H1 (cell line): ENCODE results near the gene TAF12. TPM values are rescaled to one million over a fixed set of nuclear protein-coding genes. Genes with fewer than 3 reads are reported as not detected.

Experiments
- CTCF ChIA-PET: fragments of 300-600 bp; sonication (Branson Sonifier 250); formaldehyde crosslinking; loops from one replicate; lab custom pipeline; 2021; ENCODE audit not compliant: partially characterized antibody; lab: Charles Lee
- POLR2A ChIA-PET: fragments of 300-600 bp; sonication (Branson Sonifier 250); formaldehyde crosslinking; loops from one replicate; lab custom pipeline; 2021; ENCODE audit warnings: inconsistent platforms; ENCODE audit not compliant: partially characterized antibody; lab: Charles Lee
- DNase-seq, 2 experiments: peaks; one replicate each; pipeline versions ENCODE4 v3.0.0 to v3.0.0-alpha.2; 2010 to 2022; ENCODE audit warnings: low spot score in 2 of 2, low read depth in 1 of 2, mixed read lengths in 1 of 2
- FAIRE-seq: peaks from 2 replicates; lab custom pipeline; 2011; peaks lifted over from hg19 to GRCh38; lab: Jason Lieb, UNC
- H2AFZ ChIP-seq: 2 replicates; pipeline ENCODE4 v1.8.1; 2012; ENCODE audit warnings: low read length, inconsistent platforms
- H2AK5ac ChIP-seq: 2 replicates; pipeline ENCODE4 v1.6.1; 2013; ENCODE audit warnings: low read depth, low read length
- H2BK120ac ChIP-seq: replicated peaks from 2 replicates; pipeline ENCODE3; 2013; ENCODE audit warnings: low read depth, low read length, inconsistent platforms
- H2BK12ac ChIP-seq: 2 replicates; pipeline ENCODE4 v1.6.1; 2013; ENCODE audit warnings: low read depth, low read length
- H2BK15ac ChIP-seq: 2 replicates; pipeline ENCODE4 v1.6.1; 2013; ENCODE audit warnings: low read length
- H2BK20ac ChIP-seq: 2 replicates; pipeline ENCODE4 v1.6.1; 2013; ENCODE audit warnings: low read length
- H2BK5ac ChIP-seq: 2 replicates; pipeline ENCODE4 v1.6.1; 2013; ENCODE audit warnings: low read depth, low read length
- H3K14ac ChIP-seq: 2 replicates; pipeline ENCODE4 v1.6.1; 2013; ENCODE audit warnings: inconsistent platforms; ENCODE audit not compliant: insufficient read length
- H3K18ac ChIP-seq: 2 replicates; pipeline ENCODE4 v1.6.1; 2013; ENCODE audit warnings: low read length; ENCODE audit errors: extremely low read depth
- H3K23ac ChIP-seq: 2 replicates; pipeline ENCODE4 v1.6.1; 2013; ENCODE audit warnings: inconsistent platforms; ENCODE audit not compliant: insufficient read length
- H3K23me2 ChIP-seq: 2 replicates; pipeline ENCODE4 v1.6.1; 2013; ENCODE audit warnings: low read depth, low read length
- H3K27ac ChIP-seq: 2 replicates; pipeline ENCODE4 v1.6.1; 2011; ENCODE audit warnings: low read depth, low read length, inconsistent platforms
- H3K27me3 ChIP-seq, 4 experiments: replicated peaks in 1 of 4; 1 replicate in 1 of 4; 2 replicates in 3 of 4; pipeline versions ENCODE4 v1.6.1 to v1.8.1; 2011 to 2013; ENCODE audit warnings: low read length in 3 of 4, mild to moderate bottlenecking in 3 of 4, inconsistent platforms in 2 of 4, mixed read lengths in 2 of 4, moderate library complexity in 1 of 4; ENCODE audit not compliant: control insufficient read depth in 3 of 4, insufficient read depth in 3 of 4; ENCODE audit errors: extremely low read depth in 1 of 4
- H3K36me3 ChIP-seq, 4 experiments: 2 replicates each; pipeline versions ENCODE4 v1.6.1 to v1.8.1; 2011 to 2013; ENCODE audit warnings: mild to moderate bottlenecking in 4 of 4, low read length in 3 of 4, moderate library complexity in 2 of 4, control low read depth in 1 of 4, inconsistent platforms in 1 of 4; ENCODE audit not compliant: insufficient read depth in 4 of 4, control insufficient read depth in 2 of 4
- H3K4ac ChIP-seq: replicated peaks from 2 replicates; pipeline ENCODE3; 2013; ENCODE audit warnings: low read length, low read depth, mixed read lengths, inconsistent platforms; ENCODE audit not compliant: insufficient read length
- H3K4me1 ChIP-seq, 4 experiments: replicated peaks in 1 of 4; 1 replicate in 1 of 4; 2 replicates in 3 of 4; pipeline versions ENCODE4 v1.6.1 to v1.8.1; 2011 to 2013; ENCODE audit warnings: low read length in 3 of 4, inconsistent platforms in 2 of 4, mixed read lengths in 1 of 4; ENCODE audit not compliant: insufficient read depth in 4 of 4, control insufficient read depth in 3 of 4
- H3K4me2 ChIP-seq, 2 experiments: 2 replicates each; pipeline versions ENCODE4 v1.6.1 to v1.8.1; 2011 to 2013; ENCODE audit warnings: low read depth in 2 of 2, low read length in 2 of 2, control low read depth in 1 of 2, inconsistent platforms in 1 of 2, mild to moderate bottlenecking in 1 of 2; ENCODE audit not compliant: insufficient read depth in 1 of 2
- H3K4me3 ChIP-seq, 4 experiments: fragments of 200-600, 300-600 bp in 1 of 4; sonication (generic), shearing (Covaris generic), sonication (Bioruptor Twin) in 1 of 4; 2 replicates each; pipeline versions ENCODE4 v1.5.1 to v1.8.1; 2011 to 2016; ENCODE audit warnings: low read length in 4 of 4, low read depth in 3 of 4, control low read depth in 2 of 4, inconsistent platforms in 2 of 4, mild to moderate bottlenecking in 2 of 4, mixed read lengths in 1 of 4, moderate library complexity in 1 of 4; ENCODE audit not compliant: insufficient read depth in 2 of 4; ENCODE audit errors: extremely low read depth in 1 of 4
- H3K56ac ChIP-seq: replicated peaks from 2 replicates; pipeline ENCODE3; 2013; ENCODE audit warnings: low read depth, mild to moderate bottlenecking, mixed read lengths, low read length, inconsistent platforms; ENCODE audit not compliant: insufficient read length
- H3K79me1 ChIP-seq: 2 replicates; pipeline ENCODE4 v1.6.1; 2013; ENCODE audit warnings: low read depth, low read length, control low read depth
- H3K79me2 ChIP-seq, 2 experiments: 2 replicates each; pipeline versions ENCODE4 v1.6.1 to v1.8.1; 2012 to 2013; ENCODE audit warnings: low read length in 2 of 2, mild to moderate bottlenecking in 2 of 2, inconsistent platforms in 1 of 2; ENCODE audit not compliant: insufficient read depth in 2 of 2, control insufficient read depth in 1 of 2
- H3K9ac ChIP-seq, 4 experiments: replicated peaks in 1 of 4; 1 replicate in 1 of 4; 2 replicates in 3 of 4; pipeline versions ENCODE4 v1.6.1 to v1.8.1; 2011 to 2013; ENCODE audit warnings: low read depth in 3 of 4, low read length in 3 of 4, control low read depth in 2 of 4, mild to moderate bottlenecking in 2 of 4, moderate library complexity in 2 of 4, inconsistent platforms in 1 of 4; ENCODE audit errors: extremely low read depth in 1 of 4
- H3K9me3 ChIP-seq, 2 experiments: 2 replicates each; pipeline versions ENCODE4 v1.6.1 to v1.8.1; 2012 to 2013; ENCODE audit warnings: mild to moderate bottlenecking in 2 of 2, moderate library complexity in 2 of 2, control low read depth in 1 of 2, inconsistent platforms in 1 of 2, low read depth in 1 of 2, low read length in 1 of 2, mixed read lengths in 1 of 2; ENCODE audit not compliant: insufficient read depth in 2 of 2
- H4K20me1 ChIP-seq, 2 experiments: replicated peaks in 1 of 2; 2 replicates each; pipeline versions ENCODE3 to v1.8.1; 2011 to 2013; ENCODE audit warnings: inconsistent platforms in 2 of 2, low read length in 2 of 2, mild to moderate bottlenecking in 1 of 2; ENCODE audit not compliant: insufficient read depth in 2 of 2, control insufficient read depth in 1 of 2
- H4K5ac ChIP-seq: 2 replicates; pipeline ENCODE4 v1.6.1; 2013; ENCODE audit warnings: low read length, low read depth, mixed read lengths, inconsistent platforms; ENCODE audit not compliant: insufficient read length
- H4K8ac ChIP-seq: 2 replicates; pipeline ENCODE4 v1.8.0; 2013; ENCODE audit warnings: mild to moderate bottlenecking, moderate library complexity, low read length, inconsistent platforms; ENCODE audit not compliant: insufficient read depth; ENCODE audit errors: extremely low read depth
- H4K91ac ChIP-seq: replicated peaks from 2 replicates; pipeline ENCODE3; 2013; ENCODE audit warnings: low read length, mixed read lengths, inconsistent platforms; ENCODE audit not compliant: insufficient read length
- CBX8 ChIP-seq: fragments of 300-800, 300-1000 bp; sonication (generic); IDR thresholded peaks from 2 replicates; pipeline ENCODE4 v1.7.1; 2016; ENCODE audit warnings: low read depth, low read length, borderline replicate concordance
- HDAC2 ChIP-seq, 2 experiments: fragments of 300-600 bp in 1 of 2; sonication (generic) in 1 of 2; IDR thresholded peaks; 2 replicates each; pipeline ENCODE4 v1.6.1; 2011 to 2012; ENCODE audit warnings: low read depth in 2 of 2, low read length in 2 of 2, mild to moderate bottlenecking in 2 of 2, moderate library complexity in 2 of 2, borderline replicate concordance in 1 of 2, inconsistent platforms in 1 of 2
- HDAC6 ChIP-seq: IDR thresholded peaks from one replicate; pipeline ENCODE4 v1.7.1; 2012; ENCODE audit warnings: low read depth, mild to moderate bottlenecking, inconsistent platforms, low read length, moderate library complexity
- JUN ChIP-seq: IDR thresholded peaks from 2 replicates; pipeline ENCODE4 v1.6.1; 2011; ENCODE audit warnings: low read depth, mild to moderate bottlenecking, improper control_type of control experiment, low read length
- POLR2A ChIP-seq, 2 experiments: IDR thresholded peaks; 1 replicate in 1 of 2; 2 replicates in 1 of 2; pipeline ENCODE4 v1.6.1; 2011; ENCODE audit warnings: low read depth in 2 of 2, low read length in 2 of 2, mild to moderate bottlenecking in 2 of 2; ENCODE audit errors: control extremely low read depth in 1 of 2
- POLR2AphosphoS5 ChIP-seq: IDR thresholded peaks from 2 replicates; pipeline ENCODE4 v1.6.1; 2011; ENCODE audit warnings: low read depth, low read length
- POU5F1 ChIP-seq: IDR thresholded peaks from 2 replicates; pipeline ENCODE4 v1.6.1; 2011; ENCODE audit warnings: low read depth, mild to moderate bottlenecking, low read length, moderate library complexity
- SAP30 ChIP-seq: fragments of 300-600 bp; sonication (generic); IDR thresholded peaks from 2 replicates; pipeline ENCODE4 v1.7.1; 2012; ENCODE audit warnings: low read length, moderate library complexity, mild to moderate bottlenecking, inconsistent platforms; ENCODE audit not compliant: insufficient read depth, insufficient replicate concordance
- SIX5 ChIP-seq: IDR thresholded peaks from 2 replicates; pipeline ENCODE4 v1.6.1; 2011; ENCODE audit warnings: mild to moderate bottlenecking, low read depth, low read length
- WGBS, 2 experiments: shearing (Covaris generic) in 1 of 2; methylation state at CpG; one replicate each; pipeline versions ENCODE4 v1.1.6 to v1.1.7; 2013 to 2015; ENCODE audit warnings: low lambda C conversion rate in 2 of 2, mixed read lengths in 2 of 2, inconsistent platforms in 1 of 2, low coverage in 1 of 2, missing lambda C conversion rate in 1 of 2; ENCODE audit not compliant: insufficient replicate concordance in 2 of 2, insufficient coverage in 1 of 2, insufficient read length in 1 of 2; ENCODE audit errors: extremely low coverage in 1 of 2, missing lambda C conversion rate in 1 of 2; 5-methylcytosine and 5-hydroxymethylcytosine counted together
- polyA plus RNA-seq, 7 experiments: library from polyadenylated mRNA; depleted of rRNA in 3 of 7; stranded (reverse) in 5 of 7; unstranded in 2 of 7; fragments of >200 nt in 5 of 7; fragments of 200-250 nt in 2 of 7; gene quantifications; 1 replicate in 5 of 7; 2 replicates in 1 of 7; 4 replicates in 1 of 7; pipeline versions ENCODE4 v1.2.1 to v1.2.3, GENCODE V29; 2011 to 2013; ENCODE audit warnings: missing spikeins in 2 of 7, mixed read lengths in 2 of 7
- total RNA-seq: library from RNA; stranded (reverse); fragmentation: NEBNext Ultra II Directional; extraction: Animal tissue kit (Norgen Biotek cat#: 25700); gene quantifications from 2 replicates; pipeline ENCODE4 v1.2.1, GENCODE V29; 2021

Gene TAF12
- total and polyA plus RNA-seq, 2 of the 8 experiments (the other 6 are each of a cell fraction or from before 2014, with no cell fraction given) = 25.1 to 27.2 TPM

GRCh38 chr1:28577738-28578536 is 64.9 kb downstream of the TAF12 start:
- Histone ChIP-seq H4K8ac (no peak overlapping the region), H3K23ac (no peak overlapping the region), H2AFZ (no peak overlapping the region), H3K4me3 (no peak overlapping the region), H3K27me3 (peaks cover 0 to 4% (median 2%) of the 10 kb centered on the region in 4 experiments; a peak in 2 of 7 replicates), H3K18ac (no peak overlapping the region), H3K23me2 (peaks cover 15% of the 10 kb centered on the region), H3K9me3 (no peaks in the 10 kb centered on the region), H3K36me3 (peaks cover 19 to 56% (median 40%) of the 10 kb centered on the region in 4 experiments), H3K79me1 (peaks cover 4% of the 10 kb centered on the region; the same call in 1 of the 2 replicates), H3K4me2 (no peak overlapping the region), H3K9ac (no peak overlapping the region), H2BK20ac (no peak overlapping the region), H2AK5ac (no peak overlapping the region), H4K5ac (no peak overlapping the region), H2BK12ac (no peak overlapping the region), H2BK15ac (no peak overlapping the region), H2BK5ac (no peak overlapping the region), H3K14ac (no peak overlapping the region), H4K20me1 (peaks cover 15 to 23% of the 10 kb centered on the region in 2 experiments), H3K4ac (no peak overlapping the region), H3K27ac (no peak overlapping the region), H4K91ac (no peak overlapping the region), H3K79me2 (peaks cover 10 to 21% of the 10 kb centered on the region in 2 experiments), H2BK120ac (no peak overlapping the region), H3K56ac (no peak overlapping the region), H3K4me1 (peaks cover 0 to 9% (median 6%) of the 10 kb centered on the region in 4 experiments; a peak in 4 of 7 replicates)
- ChIA-PET POLR2A (interaction anchor here (0.6 to 23.4 kb wide), 11 partner anchors 17 to 342 kb away, joined by 3 to 660 read pairs (median 4); partner anchors contain the start of genes ATP5IF1, RAB42, RCC1 and TAF12), CTCF (interaction anchor here (0.8 to 9.7 kb wide), 5 partner anchors 8 to 63 kb away, joined by 3 to 73 read pairs (median 5); no protein-coding TSS in a partner anchor)
- 88% methylated on average over 6 of the region's 6 CpGs; no CpG with 5 or more reads in 1 of the 2 experiments for WGBS, 2 experiments
- TF ChIP-seq JUN = no peak
- no peak for TF ChIP-seq POU5F1
- peak; percentile 80; the same call in 1 of the 2 replicates for TF ChIP-seq POLR2AphosphoS5
- no peak for TF ChIP-seq HDAC2 (IDR thresholded peaks at IDR 0.05; ENCODE audit: borderline replicate concordance in 1 of 2, low read depth in 2 of 2, low read length in 2 of 2)
- no peak for TF ChIP-seq HDAC6
- TF ChIP-seq SAP30 = no peak
- TF ChIP-seq CBX8 = no peak
- peak; percentile 13 to 79; a peak in 2 of 3 replicates for TF ChIP-seq POLR2A (IDR thresholded peaks at IDR 0.05; ENCODE audit: control extremely low read depth in 1 of 2, low read depth in 2 of 2, low read length in 2 of 2)
- no peak for TF ChIP-seq SIX5
- DNase-seq (no peak), FAIRE-seq (no peak)
